Right atrium auricular region (tissue), 2 donors: ENCODE results near the gene EFCAB14. TPM values are rescaled to one million over a fixed set of nuclear protein-coding genes. Genes with fewer than 3 reads are reported as not detected.

Experiments used
- DNase-seq: peaks from one replicate; pipeline ENCODE4 v3.0.0-alpha.2; 2019; ENCODE audit warnings: low spot score
- H3K27ac ChIP-seq, 2 donors: fragments of 200-600 bp; sonication (generic); 1 replicate in 1 of 2; 2 replicates in 1 of 2; pipeline ENCODE4 v1.5.1; 2016 to 2019
- H3K27me3 ChIP-seq, 2 donors: fragments of 200-600 bp; sonication (generic); one replicate each; pipeline versions ENCODE4 v1.5.1 to v1.6.0; 2017 to 2019
- H3K36me3 ChIP-seq: fragments of 200-600 bp; sonication (generic); one replicate; pipeline ENCODE4 v1.5.1; 2016
- H3K4me1 ChIP-seq, 2 donors: fragments of 200-600 bp; sonication (generic); one replicate each; pipeline versions ENCODE4 v1.5.1 to v1.6.0; 2017 to 2019
- H3K4me3 ChIP-seq, 2 donors: fragments of 200-600 bp; sonication (generic); 1 replicate in 1 of 2; 2 replicates in 1 of 2; pipeline ENCODE4 v1.5.1; 2017 to 2019; ENCODE audit warnings: mild to moderate bottlenecking in 1 of 2, moderate library complexity in 1 of 2
- H3K9me3 ChIP-seq, 2 donors: fragments of 200-600 bp; sonication (generic); one replicate each; pipeline ENCODE4 v1.5.1; 2019
- CTCF ChIP-seq, 2 donors: fragments of 200-600 bp; sonication (generic); IDR thresholded peaks; one replicate each; pipeline ENCODE4 v1.5.1; 2019; ENCODE audit warnings: antibody characterized with exemption in 2 of 2
- total RNA-seq, 2 donors: library from RNA; depleted of rRNA; stranded (reverse); fragments of >200 nt; gene quantifications; one replicate each; pipeline ENCODE4 v1.1.0, GENCODE V29; 2016

Gene EFCAB14
- total RNA-seq, 2 donors from 2014 or later, result 72.9 to 73.5 TPM

GRCh38 chr1:46687093-46687659 lies 31.7 kb downstream of the EFCAB14 start:
- H3K4me1 ChIP-seq, result peaks cover 0 to 29% of the 10 kb centered on the region in 2 donors
- H3K27me3 ChIP-seq, result no peaks in the 10 kb centered on the region
- peak overlapping the region; percentile 40 to 57 for H3K27ac ChIP-seq
- no peak for TF ChIP-seq CTCF (IDR thresholded peaks at IDR 0.05)
- no peaks in the 10 kb centered on the region for H3K9me3 ChIP-seq
- no peak overlapping the region for H3K4me3 ChIP-seq
- peaks cover 72% of the 10 kb centered on the region for H3K36me3 ChIP-seq
- DNase-seq, result no peak

- Histone ChIP-seq H3K9me3 (no peaks in the 10 kb centered on the region), H3K4me1 (peaks cover 0 to 19% of the 10 kb centered on the region in 2 donors), H3K4me3 (no peak overlapping the region), H3K27ac (no peak overlapping the region), H3K36me3 (peaks cover 78% of the 10 kb centered on the region), H3K27me3 (no peaks in the 10 kb centered on the region)
- DNase-seq, result no peak
- no peak for TF ChIP-seq CTCF (IDR thresholded peaks at IDR 0.05)
Observed at GRCh38 chr1:46686255-46686654, 32.7 kb downstream of the EFCAB14 start.

- Histone ChIP-seq H3K27ac (no peak overlapping the region), H3K4me3 (no peak overlapping the region), H3K4me1 (peaks cover 0 to 15% of the 10 kb centered on the region in 2 donors), H3K9me3 (no peaks in the 10 kb centered on the region), H3K36me3 (peaks cover 77% of the 10 kb centered on the region), H3K27me3 (no peaks in the 10 kb centered on the region)
- DNase-seq, result no peak
- no peak for TF ChIP-seq CTCF (IDR thresholded peaks at IDR 0.05)
Observed at GRCh38 chr1:46684670-46685069, 34.2 kb downstream of the EFCAB14 start.

- no peak overlapping the region for H3K27ac ChIP-seq
- H3K27me3 ChIP-seq, result no peaks in the 10 kb centered on the region
- no peak for DNase-seq
- H3K4me1 ChIP-seq, result peaks cover 0 to 5% of the 10 kb centered on the region in 2 donors
- no peak overlapping the region for H3K4me3 ChIP-seq
- H3K9me3 ChIP-seq, result no peaks in the 10 kb centered on the region
- peaks cover 76% of the 10 kb centered on the region for H3K36me3 ChIP-seq
- no peak for TF ChIP-seq CTCF (IDR thresholded peaks at IDR 0.05)
Observed at GRCh38 chr1:46682064-46682463, 36.9 kb downstream of the EFCAB14 start.

- TF ChIP-seq CTCF (IDR thresholded peaks at IDR 0.05), result no peak
- Histone ChIP-seq H3K4me3 (no peak overlapping the region), H3K36me3 (peaks cover 79% of the 10 kb centered on the region), H3K4me1 (no peaks in the 10 kb centered on the region), H3K9me3 (no peaks in the 10 kb centered on the region), H3K27me3 (no peaks in the 10 kb centered on the region), H3K27ac (no peak overlapping the region)
- no peak for DNase-seq
Observed at GRCh38 chr1:46681333-46682034, 37.4 kb downstream of the EFCAB14 start.
